IPS-18c (cell line): ENCODE measurements around the gene RNF25.

ENCODE experiments used
- H3K4me3 ChIP-seq: 2 replicates; pipeline ENCODE4 v1.7.0; 2013; ENCODE audit warnings: low read depth, mild to moderate bottlenecking, low read length, moderate library complexity; ENCODE audit not compliant: insufficient read depth
- H3K9me3 ChIP-seq: one replicate; pipeline ENCODE4 v1.6.1; 2013; ENCODE audit warnings: mild to moderate bottlenecking, low read length, moderate library complexity; ENCODE audit not compliant: control insufficient read depth, insufficient read depth

RNF25 gene

DNA sequence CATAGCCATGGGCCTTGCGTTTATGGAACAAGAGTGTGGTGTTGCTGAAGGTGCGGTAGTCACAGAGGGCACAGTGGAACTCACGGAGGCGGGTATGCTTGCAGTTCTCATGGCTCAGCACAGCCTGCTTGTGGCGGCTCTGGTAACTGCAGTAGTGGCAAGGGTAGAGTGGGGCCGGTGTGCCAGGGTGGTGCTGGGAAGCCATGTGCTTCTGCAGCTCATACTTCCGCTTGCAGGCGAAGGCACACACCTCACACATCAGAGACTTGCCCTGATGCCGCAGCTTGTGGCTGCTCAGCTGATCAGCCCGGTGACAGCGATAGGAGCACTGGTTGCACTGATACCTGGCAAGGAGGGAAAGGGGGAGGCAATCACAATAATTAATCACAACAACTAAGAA is 27.1 kb downstream of the RNF25 start:
- no peaks in the 10 kb centered on the region for H3K9me3 ChIP-seq

GRCh38 chr2:218643751-218644310 is 28.0 kb downstream of the RNF25 start:
- no peaks in the 10 kb centered on the region for H3K9me3 ChIP-seq
- H3K4me3 ChIP-seq: no peak overlapping the region

More for the DNA sequence above, 27.1 kb downstream of the RNF25 start:
- no peak overlapping the region for H3K4me3 ChIP-seq

DNA sequence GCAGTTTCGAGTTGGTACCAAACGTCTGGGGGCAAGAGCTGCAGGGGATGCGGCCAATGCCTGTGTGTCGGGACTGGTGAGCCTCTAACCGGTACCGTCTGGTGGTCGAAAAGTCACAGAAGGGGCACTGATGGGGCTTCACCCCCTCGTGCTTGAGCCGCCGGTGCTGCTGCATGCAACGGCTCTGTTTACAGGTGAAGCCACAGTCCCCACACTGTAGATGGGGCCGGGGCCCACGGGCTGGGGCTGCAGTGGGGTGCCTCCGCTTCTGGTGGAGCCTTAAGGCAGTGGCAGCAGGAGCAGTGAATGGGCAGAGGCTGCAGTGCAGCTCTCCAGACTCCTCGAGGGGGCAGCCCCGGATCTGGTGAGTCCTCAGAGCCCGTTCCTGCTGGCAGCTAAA is 29.0 kb downstream of the RNF25 start:
- Histone ChIP-seq H3K9me3 (no peaks in the 10 kb centered on the region), H3K4me3 (no peak overlapping the region)

DNA sequence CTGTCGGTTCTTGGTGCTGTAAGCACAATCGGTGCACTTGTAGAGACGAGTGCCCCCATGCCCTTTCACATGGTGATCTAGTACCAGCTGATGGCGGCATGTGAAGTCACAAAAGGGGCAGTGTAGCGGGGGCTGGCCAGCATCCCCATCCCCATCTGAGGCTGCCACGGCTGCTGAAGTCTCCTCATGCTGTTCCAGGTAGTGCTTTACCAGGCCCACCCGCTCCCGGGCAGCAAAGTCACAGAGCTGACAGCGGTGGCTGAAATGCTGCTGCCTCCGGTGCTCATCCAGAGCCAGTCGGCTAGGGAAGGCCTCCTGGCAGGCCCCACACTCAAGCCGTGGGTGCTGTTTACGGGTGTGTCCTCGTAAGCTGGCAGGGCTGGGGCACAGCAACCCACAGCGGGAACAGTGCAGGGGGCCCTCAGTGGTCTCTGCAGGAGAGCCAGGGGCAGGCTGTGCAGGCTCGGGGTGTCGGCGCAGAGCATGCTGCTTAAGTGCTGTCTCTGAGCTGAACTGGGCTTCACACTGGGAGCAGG is 29.6 kb downstream of the RNF25 start:
- no peak overlapping the region for H3K4me3 ChIP-seq
- peaks cover 2% of the 10 kb centered on the region for H3K9me3 ChIP-seq

DNA sequence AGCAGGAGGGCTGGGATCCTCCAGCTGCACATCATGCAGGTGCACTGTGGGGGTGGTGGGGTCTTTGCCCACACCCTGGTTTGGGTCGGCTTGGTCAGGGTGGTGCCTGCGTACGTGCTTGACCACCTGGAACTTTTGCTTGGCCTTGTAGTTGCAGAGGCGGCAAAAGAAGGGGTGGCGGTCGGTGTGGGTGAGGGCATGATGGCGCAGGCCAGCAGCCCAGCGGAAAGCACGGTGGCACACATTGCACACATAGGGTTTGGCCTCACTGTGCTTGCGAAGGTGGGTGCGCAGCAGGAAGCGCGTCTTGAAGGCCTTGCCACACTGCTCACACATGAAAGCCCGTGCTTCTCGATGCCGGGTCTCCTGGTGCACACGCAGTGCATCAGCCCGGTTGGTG is 33.4 kb downstream of the RNF25 start:
- H3K4me3 ChIP-seq: no peak overlapping the region
- H3K9me3 ChIP-seq: peaks cover 2% of the 10 kb centered on the region

- no peak overlapping the region for H3K4me3 ChIP-seq
- peaks cover 2% of the 10 kb centered on the region for H3K9me3 ChIP-seq
These were observed 36.1 kb downstream of the RNF25 start for GRCh38 chr2:218635719-218636118.

- no peak overlapping the region for H3K4me3 ChIP-seq
- peaks cover 2% of the 10 kb centered on the region for H3K9me3 ChIP-seq
These were observed 40.0 kb downstream of the RNF25 start for GRCh38 chr2:218631837-218632236.

DNA sequence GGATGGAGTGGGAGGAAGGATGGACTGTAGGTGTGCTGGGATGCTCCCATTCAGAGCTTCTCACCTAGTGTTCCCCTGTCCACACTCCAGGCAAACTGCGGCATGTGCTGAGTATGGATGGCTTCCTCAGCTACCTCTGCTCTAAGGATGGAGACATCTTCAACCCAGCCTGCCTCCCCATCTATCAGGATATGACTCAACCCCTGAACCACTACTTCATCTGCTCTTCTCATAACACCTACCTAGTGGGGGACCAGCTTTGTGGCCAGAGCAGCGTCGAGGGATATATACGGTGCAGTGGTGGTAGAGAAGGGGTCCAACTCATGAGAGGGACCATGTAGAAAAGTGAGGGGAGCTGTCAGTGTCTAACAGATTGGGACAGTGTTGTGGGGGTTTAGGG is 43.9 kb downstream of the RNF25 start:
- H3K4me3 ChIP-seq: no peak overlapping the region
- peaks cover 2% of the 10 kb centered on the region for H3K9me3 ChIP-seq

DNA sequence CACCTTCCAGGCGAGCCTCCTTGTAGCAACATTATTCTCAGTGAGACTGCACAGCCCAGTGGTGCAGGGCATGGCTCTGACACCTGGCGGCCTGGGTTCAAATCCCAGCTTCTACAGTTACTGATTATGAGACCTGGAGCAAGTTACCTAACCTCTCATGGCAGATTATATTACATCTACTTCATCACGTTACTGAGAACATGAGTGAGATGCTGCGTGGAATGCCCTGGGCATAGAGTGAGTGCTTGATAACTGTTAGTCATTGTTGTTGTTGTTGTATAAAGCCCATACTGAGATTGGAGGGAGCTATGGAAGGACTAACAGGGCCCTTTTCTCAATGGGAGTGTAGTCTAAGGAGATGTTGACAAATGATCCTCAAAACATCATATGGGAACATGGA is 45.4 kb downstream of the RNF25 start:
- Histone ChIP-seq H3K9me3 (peaks cover 2% of the 10 kb centered on the region), H3K4me3 (no peak overlapping the region)

GRCh38 chr2:218623366-218623705 is 48.5 kb downstream of the RNF25 start:
- no peak overlapping the region for H3K4me3 ChIP-seq
- H3K9me3 ChIP-seq: no peaks in the 10 kb centered on the region

- Histone ChIP-seq H3K9me3 (no peaks in the 10 kb centered on the region), H3K4me3 (no peak overlapping the region)
These were observed 49.0 kb downstream of the RNF25 start for GRCh38 chr2:218622606-218623365.

GRCh38 chr2:218621007-218621406 is 50.8 kb downstream of the RNF25 start:
- Histone ChIP-seq H3K9me3 (no peaks in the 10 kb centered on the region), H3K4me3 (no peak overlapping the region)

GRCh38 chr2:218618102-218618860 is 53.5 kb downstream of the RNF25 start:
- H3K9me3 ChIP-seq: no peaks in the 10 kb centered on the region
- no peak overlapping the region for H3K4me3 ChIP-seq

DNA sequence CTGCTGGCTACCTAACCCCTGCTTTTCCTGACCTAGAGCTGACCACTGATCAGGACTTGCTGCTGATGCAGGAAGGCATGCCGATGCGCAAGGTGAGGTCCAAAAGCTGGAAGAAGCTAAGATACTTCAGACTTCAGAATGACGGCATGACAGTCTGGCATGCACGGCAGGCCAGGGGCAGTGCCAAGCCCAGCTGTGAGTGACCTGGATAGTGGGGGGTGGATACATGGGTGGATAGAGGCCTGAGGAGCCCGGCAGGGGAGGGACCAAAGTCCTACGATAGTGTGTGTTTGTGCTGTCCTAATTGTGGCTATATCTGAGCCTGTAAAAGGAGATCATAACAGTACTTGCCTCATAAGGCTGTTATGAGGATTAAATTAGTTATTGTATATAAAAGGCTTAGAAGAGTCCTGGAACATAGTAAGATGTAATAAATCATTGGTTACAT is 55.9 kb downstream of the RNF25 start:
- no peak overlapping the region for H3K4me3 ChIP-seq
- no peaks in the 10 kb centered on the region for H3K9me3 ChIP-seq
